SK-N-SH (cell line): ENCODE results near the gene BBS5. TPM values are rescaled to one million over a fixed set of nuclear protein-coding genes. Genes with fewer than 3 reads are reported as not detected.

Experiments
- CTCF ChIA-PET: fragments of 300-600, 350-600 bp; formaldehyde crosslinking; extraction: SDS; loops from one replicate; lab custom pipeline; 2021; lab: Yijun Ruan, JAX
- POLR2A ChIA-PET: fragments of 350-600 bp; sonication (Branson Sonifier 250); formaldehyde crosslinking; extraction: SDS; loops from one replicate; lab custom pipeline; 2020; ENCODE audit warnings: antibody characterized with exemption, inconsistent platforms; lab: Yijun Ruan, JAX
- DNase-seq: peaks from one replicate; pipeline ENCODE4 v3.0.0; 2012
- H2AFZ ChIP-seq: fragments of 200-600 bp; sonication (generic); 2 replicates; pipeline ENCODE4 v1.8.1; 2016; ENCODE audit warnings: antibody characterized with exemption, mild to moderate bottlenecking, low read depth
- H3F3A ChIP-seq: fragments of 200-600 bp; sonication (generic); replicated peaks from 2 replicates; pipeline ENCODE3; 2016; ENCODE audit warnings: antibody characterized with exemption, mild to moderate bottlenecking; ENCODE audit not compliant: insufficient read depth
- H3K27ac ChIP-seq, 2 experiments: fragments of 200-500 bp in 1 of 2; fragments of 200-600 bp in 1 of 2; sonication (Bioruptor generic) in 1 of 2; sonication (generic), shearing (Covaris generic) in 1 of 2; 2 replicates each; pipeline versions ENCODE4 v1.5.1 to v1.6.1; 2014 to 2016; ENCODE audit warnings: low read depth in 2 of 2, inconsistent platforms in 1 of 2, low read length in 1 of 2, mild to moderate bottlenecking in 1 of 2, mixed read lengths in 1 of 2
- H3K27me3 ChIP-seq: fragments of 200-600 bp; sonication (generic), shearing (Covaris generic); 2 replicates; pipeline ENCODE4 v1.6.1; 2016; ENCODE audit warnings: mixed run types; ENCODE audit not compliant: insufficient read depth
- H3K36me3 ChIP-seq, 2 experiments: fragments of 200-500 bp in 1 of 2; fragments of 200-600 bp in 1 of 2; sonication (Bioruptor generic) in 1 of 2; sonication (generic) in 1 of 2; replicated peaks in 1 of 2; 2 replicates each; pipeline versions ENCODE3 to v1.5.1; 2014 to 2016; ENCODE audit warnings: low read length in 1 of 2, mild to moderate bottlenecking in 1 of 2; ENCODE audit not compliant: insufficient read depth in 2 of 2, control insufficient read depth in 1 of 2
- H3K4me1 ChIP-seq, 2 experiments: fragments of 200-500 bp in 1 of 2; fragments of 200-600 bp in 1 of 2; sonication (Bioruptor generic) in 1 of 2; sonication (generic), shearing (Covaris generic) in 1 of 2; 2 replicates each; pipeline versions ENCODE4 v1.5.1 to v1.6.1; 2014 to 2016; ENCODE audit warnings: low read depth in 1 of 2, low read length in 1 of 2, mixed run types in 1 of 2; ENCODE audit not compliant: insufficient read depth in 2 of 2, control insufficient read depth in 1 of 2
- H3K4me2 ChIP-seq: fragments of 200-600 bp; sonication (generic), shearing (Covaris generic); 2 replicates; pipeline ENCODE4 v1.6.1; 2017; ENCODE audit warnings: mixed run types
- H3K4me3 ChIP-seq, 2 experiments: fragments of 200-500 bp in 1 of 2; fragments of 200-600 bp in 1 of 2; sonication (Bioruptor generic) in 1 of 2; sonication (generic), shearing (Covaris generic) in 1 of 2; 2 replicates each; pipeline versions ENCODE4 v1.5.1 to v1.8.1; 2014 to 2016; ENCODE audit warnings: low read depth in 2 of 2, inconsistent platforms in 1 of 2, low read length in 1 of 2, mild to moderate bottlenecking in 1 of 2, mixed read lengths in 1 of 2, moderate library complexity in 1 of 2
- H3K79me2 ChIP-seq: fragments of 200-600 bp; sonication (generic); 2 replicates; pipeline ENCODE4 v1.8.1; 2017; ENCODE audit warnings: mild to moderate bottlenecking; ENCODE audit not compliant: insufficient read depth
- H3K9ac ChIP-seq: fragments of 200-600 bp; sonication (generic); 2 replicates; pipeline ENCODE4 v1.6.1; 2017; ENCODE audit warnings: mixed run types
- H3K9me2 ChIP-seq: fragments of 200-600 bp; sonication (generic); 2 replicates; pipeline ENCODE4 v1.6.1; 2017; ENCODE audit warnings: mixed run types
- H3K9me3 ChIP-seq: fragments of 200-600 bp; sonication (generic); 2 replicates; pipeline ENCODE4 v1.6.1; 2017; ENCODE audit warnings: mixed run types, mild to moderate bottlenecking, moderate library complexity
- H4K20me1 ChIP-seq: fragments of 200-600 bp; sonication (generic); 2 replicates; pipeline ENCODE4 v1.6.1; 2017; ENCODE audit warnings: mild to moderate bottlenecking, mixed run types; ENCODE audit not compliant: insufficient read depth
- CHD2 ChIP-seq: fragments of 150-350 bp; IDR thresholded peaks from 2 replicates; pipeline ENCODE4 v1.6.1; 2018; ENCODE audit warnings: low read length; ENCODE audit not compliant: partially characterized antibody
- CTCF ChIP-seq: fragments of 200-600 bp; sonication (generic); IDR thresholded peaks from 2 replicates; pipeline ENCODE4 v1.6.1; 2017; ENCODE audit warnings: antibody characterized with exemption, mild to moderate bottlenecking, moderate library complexity
- EZH2phosphoT487 ChIP-seq: fragments of 200-600 bp; sonication (generic); IDR thresholded peaks from 2 replicates; pipeline ENCODE4 v1.6.1; 2017; ENCODE audit warnings: low read depth, mixed run types, mild to moderate bottlenecking, antibody characterized with exemption, moderate library complexity, borderline replicate concordance
- JUND ChIP-seq: IDR thresholded peaks from 2 replicates; pipeline ENCODE4 v1.4.0; 2012
- MAX ChIP-seq: IDR thresholded peaks from 2 replicates; pipeline ENCODE4 v1.4.0; 2012; ENCODE audit warnings: low read depth
- MEF2A ChIP-seq: IDR thresholded peaks from 2 replicates; pipeline ENCODE4 v1.4.0; 2012; ENCODE audit warnings: low read depth, borderline replicate concordance
- NFIC ChIP-seq: IDR thresholded peaks from 2 replicates; pipeline ENCODE4 v1.4.0; 2012; ENCODE audit warnings: borderline replicate concordance
- RCOR1 ChIP-seq: fragments of 150-350 bp; IDR thresholded peaks from 2 replicates; pipeline ENCODE4 v1.6.1; 2017; ENCODE audit warnings: antibody characterized with exemption, low read length
- RFX5 ChIP-seq: IDR thresholded peaks from 2 replicates; pipeline ENCODE4 v1.6.1; 2012; ENCODE audit warnings: mild to moderate bottlenecking, improper control_type of control experiment, low read length
- RXRA ChIP-seq: IDR thresholded peaks from 2 replicates; pipeline ENCODE4 v1.4.0; 2012; ENCODE audit warnings: low read depth, mild to moderate bottlenecking, borderline replicate concordance
- SMC3 ChIP-seq: IDR thresholded peaks from 2 replicates; pipeline ENCODE4 v1.6.1; 2012; ENCODE audit warnings: low read depth, low read length, improper control_type of control experiment
- TAF1 ChIP-seq: IDR thresholded peaks from 2 replicates; pipeline ENCODE4 v1.6.1; 2012; ENCODE audit warnings: low read depth, mild to moderate bottlenecking, low read length, moderate library complexity, borderline replicate concordance
- TCF12 ChIP-seq: IDR thresholded peaks from 2 replicates; pipeline ENCODE4 v1.4.0; 2012
- TEAD4 ChIP-seq: IDR thresholded peaks from 2 replicates; pipeline ENCODE4 v1.4.0; 2012; ENCODE audit warnings: mild to moderate bottlenecking, borderline replicate concordance; ENCODE audit not compliant: insufficient read depth
- USF2 ChIP-seq: fragments of 150-350 bp; IDR thresholded peaks from 2 replicates; pipeline ENCODE4 v1.6.1; 2017; ENCODE audit warnings: antibody characterized with exemption, low read length, low read depth, borderline replicate concordance
- polyA plus RNA-seq, 3 experiments: library from polyadenylated mRNA; depleted of rRNA; stranded (reverse); fragments of >200 nt; gene quantifications; 2 replicates each; pipeline ENCODE4 v1.2.3, GENCODE V29; 2012
- TF ChIP-seq, protein P1 (sequence below): IDR thresholded peaks from 2 replicates; pipeline ENCODE4 v1.6.1; 2012; ENCODE audit warnings: mild to moderate bottlenecking, low read depth, low read length, moderate library complexity
- TF ChIP-seq, protein P2 (sequence below): IDR thresholded peaks from 2 replicates; pipeline ENCODE4; 2012
- TF ChIP-seq, protein P3 (sequence below): IDR thresholded peaks from 2 replicates; pipeline ENCODE4 v1.4.0; 2012; ENCODE audit warnings: low read depth, borderline replicate concordance
- TF ChIP-seq, protein P4 (sequence below): fragments of 150-350 bp; IDR thresholded peaks from 2 replicates; pipeline ENCODE4 v1.6.1; 2016; ENCODE audit warnings: mild to moderate bottlenecking, low read depth, low read length

Gene BBS5
- polyA plus RNA-seq, 1 of the 3 experiments (the other 2 are of a cell fraction): 3.8 TPM

- Histone ChIP-seq H3K79me2 (no peaks in the 10 kb centered on the region), H3K27me3 (no peaks in the 10 kb centered on the region), H2AFZ (no peak overlapping the region), H3K27ac (no peak overlapping the region), H3K36me3 (peaks cover 54 to 58% of the 10 kb centered on the region in 2 experiments), H3K9me3 (no peaks in the 10 kb centered on the region), H3K9ac (no peak overlapping the region), H3K4me2 (no peak overlapping the region), H3F3A (no peaks in the 10 kb centered on the region), H3K4me1 (no peaks in the 10 kb centered on the region), H4K20me1 (no peaks in the 10 kb centered on the region), H3K4me3 (no peak overlapping the region), H3K9me2 (no peaks in the 10 kb centered on the region)
- CTCF ChIA-PET: no interaction called here
- no peak for TF ChIP-seq CTCF
- TF ChIP-seq, protein P1, sequence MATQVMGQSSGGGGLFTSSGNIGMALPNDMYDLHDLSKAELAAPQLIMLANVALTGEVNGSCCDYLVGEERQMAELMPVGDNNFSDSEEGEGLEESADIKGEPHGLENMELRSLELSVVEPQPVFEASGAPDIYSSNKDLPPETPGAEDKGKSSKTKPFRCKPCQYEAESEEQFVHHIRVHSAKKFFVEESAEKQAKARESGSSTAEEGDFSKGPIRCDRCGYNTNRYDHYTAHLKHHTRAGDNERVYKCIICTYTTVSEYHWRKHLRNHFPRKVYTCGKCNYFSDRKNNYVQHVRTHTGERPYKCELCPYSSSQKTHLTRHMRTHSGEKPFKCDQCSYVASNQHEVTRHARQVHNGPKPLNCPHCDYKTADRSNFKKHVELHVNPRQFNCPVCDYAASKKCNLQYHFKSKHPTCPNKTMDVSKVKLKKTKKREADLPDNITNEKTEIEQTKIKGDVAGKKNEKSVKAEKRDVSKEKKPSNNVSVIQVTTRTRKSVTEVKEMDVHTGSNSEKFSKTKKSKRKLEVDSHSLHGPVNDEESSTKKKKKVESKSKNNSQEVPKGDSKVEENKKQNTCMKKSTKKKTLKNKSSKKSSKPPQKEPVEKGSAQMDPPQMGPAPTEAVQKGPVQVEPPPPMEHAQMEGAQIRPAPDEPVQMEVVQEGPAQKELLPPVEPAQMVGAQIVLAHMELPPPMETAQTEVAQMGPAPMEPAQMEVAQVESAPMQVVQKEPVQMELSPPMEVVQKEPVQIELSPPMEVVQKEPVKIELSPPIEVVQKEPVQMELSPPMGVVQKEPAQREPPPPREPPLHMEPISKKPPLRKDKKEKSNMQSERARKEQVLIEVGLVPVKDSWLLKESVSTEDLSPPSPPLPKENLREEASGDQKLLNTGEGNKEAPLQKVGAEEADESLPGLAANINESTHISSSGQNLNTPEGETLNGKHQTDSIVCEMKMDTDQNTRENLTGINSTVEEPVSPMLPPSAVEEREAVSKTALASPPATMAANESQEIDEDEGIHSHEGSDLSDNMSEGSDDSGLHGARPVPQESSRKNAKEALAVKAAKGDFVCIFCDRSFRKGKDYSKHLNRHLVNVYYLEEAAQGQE: no peak
- no peak for TF ChIP-seq USF2
- no peak for DNase-seq
- POLR2A ChIA-PET: no interaction called here
These were observed 7.2 kb downstream of the BBS5 start for GRCh38 chr2:169486487-169486886.

- Histone ChIP-seq H2AFZ (no peak overlapping the region), H3K9me2 (no peaks in the 10 kb centered on the region), H3K4me3 (no peak overlapping the region), H3K9ac (no peak overlapping the region), H3F3A (no peaks in the 10 kb centered on the region), H3K79me2 (no peaks in the 10 kb centered on the region), H3K4me1 (no peaks in the 10 kb centered on the region), H3K9me3 (no peaks in the 10 kb centered on the region), H3K36me3 (peaks cover 28 to 40% of the 10 kb centered on the region in 2 experiments), H3K27ac (no peak overlapping the region), H4K20me1 (no peaks in the 10 kb centered on the region), H3K27me3 (no peaks in the 10 kb centered on the region), H3K4me2 (no peak overlapping the region)
- ChIA-PET POLR2A (no interaction called here), CTCF (interaction anchor here (1.0 to 3.9 kb wide), 2 partner anchors 8 to 11 kb away, joined by 3 to 15 read pairs; partner anchors contain the start of gene BBS5)
- no peak for DNase-seq
- TF ChIP-seq MAX (no peak), CHD2 (no peak), TAF1 (no peak), NFIC (no peak), MEF2A (no peak), RCOR1 (no peak), SMC3 (no peak), RFX5 (no peak), JUND (no peak), TCF12 (no peak), RXRA (no peak), EZH2phosphoT487 (no peak), TEAD4 (no peak)
- TF ChIP-seq, protein P2, sequence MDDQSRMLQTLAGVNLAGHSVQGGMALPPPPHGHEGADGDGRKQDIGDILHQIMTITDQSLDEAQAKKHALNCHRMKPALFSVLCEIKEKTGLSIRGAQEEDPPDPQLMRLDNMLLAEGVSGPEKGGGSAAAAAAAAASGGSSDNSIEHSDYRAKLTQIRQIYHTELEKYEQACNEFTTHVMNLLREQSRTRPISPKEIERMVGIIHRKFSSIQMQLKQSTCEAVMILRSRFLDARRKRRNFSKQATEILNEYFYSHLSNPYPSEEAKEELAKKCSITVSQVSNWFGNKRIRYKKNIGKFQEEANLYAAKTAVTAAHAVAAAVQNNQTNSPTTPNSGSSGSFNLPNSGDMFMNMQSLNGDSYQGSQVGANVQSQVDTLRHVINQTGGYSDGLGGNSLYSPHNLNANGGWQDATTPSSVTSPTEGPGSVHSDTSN: no peak
- TF ChIP-seq, protein P3, sequence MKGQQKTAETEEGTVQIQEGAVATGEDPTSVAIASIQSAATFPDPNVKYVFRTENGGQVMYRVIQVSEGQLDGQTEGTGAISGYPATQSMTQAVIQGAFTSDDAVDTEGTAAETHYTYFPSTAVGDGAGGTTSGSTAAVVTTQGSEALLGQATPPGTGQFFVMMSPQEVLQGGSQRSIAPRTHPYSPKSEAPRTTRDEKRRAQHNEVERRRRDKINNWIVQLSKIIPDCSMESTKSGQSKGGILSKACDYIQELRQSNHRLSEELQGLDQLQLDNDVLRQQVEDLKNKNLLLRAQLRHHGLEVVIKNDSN: no peak
- TF ChIP-seq, protein P4, sequence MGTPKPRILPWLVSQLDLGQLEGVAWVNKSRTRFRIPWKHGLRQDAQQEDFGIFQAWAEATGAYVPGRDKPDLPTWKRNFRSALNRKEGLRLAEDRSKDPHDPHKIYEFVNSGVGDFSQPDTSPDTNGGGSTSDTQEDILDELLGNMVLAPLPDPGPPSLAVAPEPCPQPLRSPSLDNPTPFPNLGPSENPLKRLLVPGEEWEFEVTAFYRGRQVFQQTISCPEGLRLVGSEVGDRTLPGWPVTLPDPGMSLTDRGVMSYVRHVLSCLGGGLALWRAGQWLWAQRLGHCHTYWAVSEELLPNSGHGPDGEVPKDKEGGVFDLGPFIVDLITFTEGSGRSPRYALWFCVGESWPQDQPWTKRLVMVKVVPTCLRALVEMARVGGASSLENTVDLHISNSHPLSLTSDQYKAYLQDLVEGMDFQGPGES: no peak
These were observed 11.5 kb downstream of the BBS5 start for GRCh38 chr2:169490834-169491233.
